ENCODE measurements around the gene P3H2. TPM values are rescaled to one million over a fixed set of nuclear protein-coding genes. Genes with fewer than 3 reads are reported as not detected.

Gene P3H2
- total RNA-seq, 2 donors from 2014 or later, result 285 to 322 TPM

DNA sequence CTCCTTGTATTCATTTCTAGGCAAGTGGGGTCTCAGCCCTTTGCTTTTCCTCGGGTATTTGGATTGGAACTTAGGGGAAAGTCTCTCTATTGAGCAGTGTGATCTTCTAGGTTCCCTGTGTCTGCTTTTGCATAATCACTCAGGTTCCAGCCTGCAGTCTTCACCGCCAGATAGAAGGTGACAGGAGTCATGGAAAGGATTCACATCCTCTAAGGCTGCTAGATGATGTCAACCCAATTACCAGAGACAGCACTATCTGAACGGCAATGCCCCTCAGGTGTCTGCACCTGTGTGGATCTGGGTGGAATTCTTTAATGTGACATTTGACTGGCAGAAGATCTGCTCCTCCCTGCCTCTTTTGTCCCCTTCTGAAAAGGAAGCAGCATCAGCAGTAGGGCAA lies 177.7 kb downstream of the P3H2 start:
- Mint-ChIP-seq H3K36me3 (ENCODE audit: low read depth) (no peaks in the 10 kb centered on the region), H3K4me1 (peaks cover 30% of the 10 kb centered on the region), H3K27me3 (ENCODE audit: insufficient read depth) (peaks cover 3% of the 10 kb centered on the region), H3K27ac (no peak overlapping the region), H3K9me3 (no peaks in the 10 kb centered on the region), H3K4me3 (no peak overlapping the region)
- peaks cover 7% of the 10 kb centered on the region for H3K4me1 ChIP-seq (ENCODE audit: control insufficient read depth, insufficient read depth, low read length)
- WGBS, 2 experiments (ENCODE audit: insufficient coverage in 1 of 2, insufficient read length in 1 of 2), result 94 to 95% methylated on average over 2 to 3 of the region's 3 CpGs
- no peak for TF ChIP-seq CTCF (conservative IDR thresholded peaks at IDR 0.05)
- no peaks in the 10 kb centered on the region for H3K27me3 ChIP-seq (ENCODE audit: control insufficient read depth, insufficient read depth, low read length, poor library complexity, severe bottlenecking)
- no peaks in the 10 kb centered on the region for H3K9me3 ChIP-seq (ENCODE audit: control insufficient read depth, low read length)
- H3K36me3 ChIP-seq (ENCODE audit: control insufficient read depth, insufficient read depth, low read length), result no peaks in the 10 kb centered on the region
- H3K4me3 ChIP-seq (ENCODE audit: low read length), result no peak overlapping the region
- no peak for DNase-seq
- no peak overlapping the region for H3K27ac ChIP-seq (ENCODE audit: low read depth, low read length)
- no peak overlapping the region for H3K9ac ChIP-seq (ENCODE audit: extremely low read depth, low read length, poor library complexity, severe bottlenecking)

GRCh38 chr3:189941679-189942078 lies 179.0 kb downstream of the P3H2 start:
- no peaks in the 10 kb centered on the region for H3K9me3 Mint-ChIP-seq
- H3K4me3 Mint-ChIP-seq, result no peak overlapping the region
- peak overlapping the region; percentile 78 for H3K27ac Mint-ChIP-seq
- Histone ChIP-seq H3K4me1 (ENCODE audit: control insufficient read depth, insufficient read depth, low read length) (peaks cover 7% of the 10 kb centered on the region), H3K27ac (ENCODE audit: low read depth, low read length) (no peak overlapping the region), H3K27me3 (ENCODE audit: control insufficient read depth, insufficient read depth, low read length, poor library complexity, severe bottlenecking) (no peaks in the 10 kb centered on the region), H3K4me3 (ENCODE audit: low read length) (no peak overlapping the region), H3K36me3 (ENCODE audit: control insufficient read depth, insufficient read depth, low read length) (no peaks in the 10 kb centered on the region), H3K9me3 (ENCODE audit: control insufficient read depth, low read length) (no peaks in the 10 kb centered on the region), H3K9ac (ENCODE audit: extremely low read depth, low read length, poor library complexity, severe bottlenecking) (no peak overlapping the region)
- H3K4me1 Mint-ChIP-seq, result peaks cover 28% of the 10 kb centered on the region
- H3K36me3 Mint-ChIP-seq (ENCODE audit: low read depth), result no peaks in the 10 kb centered on the region
- peaks cover 3% of the 10 kb centered on the region for H3K27me3 Mint-ChIP-seq (ENCODE audit: insufficient read depth)
- no peak for TF ChIP-seq CTCF (conservative IDR thresholded peaks at IDR 0.05)
- no peak for DNase-seq
- WGBS, 2 experiments (ENCODE audit: insufficient coverage in 1 of 2, insufficient read length in 1 of 2), result 72 to 78% methylated on average over 1 to 2 of the region's 2 CpGs

GRCh38 chr3:189941125-189941524 lies 179.6 kb downstream of the P3H2 start:
- no peaks in the 10 kb centered on the region for H3K9me3 Mint-ChIP-seq
- Histone ChIP-seq H3K4me3 (ENCODE audit: low read length) (no peak overlapping the region), H3K9ac (ENCODE audit: extremely low read depth, low read length, poor library complexity, severe bottlenecking) (no peak overlapping the region), H3K27me3 (ENCODE audit: control insufficient read depth, insufficient read depth, low read length, poor library complexity, severe bottlenecking) (no peaks in the 10 kb centered on the region), H3K27ac (ENCODE audit: low read depth, low read length) (no peak overlapping the region), H3K9me3 (ENCODE audit: control insufficient read depth, low read length) (no peaks in the 10 kb centered on the region), H3K4me1 (ENCODE audit: control insufficient read depth, insufficient read depth, low read length) (peaks cover 7% of the 10 kb centered on the region), H3K36me3 (ENCODE audit: control insufficient read depth, insufficient read depth, low read length) (no peaks in the 10 kb centered on the region)
- TF ChIP-seq CTCF (conservative IDR thresholded peaks at IDR 0.05), result no peak
- 75 to 82% methylated on average over 4 to 5 of the region's 5 CpGs for WGBS, 2 experiments (ENCODE audit: insufficient coverage in 1 of 2, insufficient read length in 1 of 2)
- H3K27me3 Mint-ChIP-seq (ENCODE audit: insufficient read depth), result peaks cover under 1% of the 10 kb centered on the region
- H3K36me3 Mint-ChIP-seq (ENCODE audit: low read depth), result no peaks in the 10 kb centered on the region
- peak; percentile 65 for DNase-seq
- H3K27ac Mint-ChIP-seq, result peak overlapping the region; percentile 78
- H3K4me1 Mint-ChIP-seq, result peaks cover 28% of the 10 kb centered on the region
- H3K4me3 Mint-ChIP-seq, result no peak overlapping the region

Data from endodermal cell (in vitro differentiated cells).